ENCODE results near the gene INPP4B.

INPP4B gene

GRCh38 chr4:142846108-142846728 lies at the start of gene INPP4B:
Gene INPP4B, minus strand, starts transcription at chr4:142846301.
- DNase-seq, result no peak

GRCh38 chr4:142893012-142893411 lies 46.9 kb upstream of the INPP4B start:
- no peak for DNase-seq

- DNase-seq, result no peak
These were observed 40.5 kb upstream of the INPP4B start for GRCh38 chr4:142886566-142886965.

GRCh38 chr4:142883040-142883832 lies 37.1 kb upstream of the INPP4B start:
- DNase-seq, result no peak

- DNase-seq, result no peak
These were observed 36.1 kb upstream of the INPP4B start for GRCh38 chr4:142882159-142882558.

GRCh38 chr4:142881331-142881730 lies 35.2 kb upstream of the INPP4B start:
- DNase-seq, result no peak

GRCh38 chr4:142875117-142875516 lies 29.0 kb upstream of the INPP4B start:
- no peak for DNase-seq

GRCh38 chr4:142874684-142875083 lies 28.6 kb upstream of the INPP4B start:
- no peak for DNase-seq

- no peak for DNase-seq
These were observed 20.6 kb upstream of the INPP4B start for GRCh38 chr4:142866685-142867084.

GRCh38 chr4:142861351-142861750 lies 15.2 kb upstream of the INPP4B start:
- DNase-seq, result no peak

GRCh38 chr4:142858965-142859364 lies 12.9 kb upstream of the INPP4B start:
- DNase-seq, result no peak

GRCh38 chr4:142858446-142858845 lies 12.3 kb upstream of the INPP4B start:
- no peak for DNase-seq

- DNase-seq, result no peak
These were observed 10.5 kb upstream of the INPP4B start for GRCh38 chr4:142856576-142856975.

- DNase-seq, result no peak
These were observed 4.4 kb upstream of the INPP4B start for GRCh38 chr4:142850478-142850877.

GRCh38 chr4:142846729-142847596 lies 862 bp upstream of the INPP4B start:
- DNase-seq, result no peak

GRCh38 chr4:142845293-142846107 lies 601 bp downstream of the INPP4B start:
- DNase-seq, result no peak

GRCh38 chr4:142844782-142845181 lies 1.3 kb downstream of the INPP4B start:
- DNase-seq, result no peak

GRCh38 chr4:142840516-142841123 lies 5.5 kb downstream of the INPP4B start:
- DNase-seq, result no peak

GRCh38 chr4:142838778-142839177 lies 7.3 kb downstream of the INPP4B start:
- DNase-seq, result no peak

- no peak for DNase-seq
These were observed 14.1 kb downstream of the INPP4B start for GRCh38 chr4:142832022-142832421.

- no peak for DNase-seq
These were observed 19.4 kb downstream of the INPP4B start for GRCh38 chr4:142826503-142827241.

GRCh38 chr4:142824368-142824767 lies 21.7 kb downstream of the INPP4B start:
- DNase-seq, result no peak
